Measurements from ENCODE around the gene EMILIN1. TPM values are rescaled to one million over a fixed set of nuclear protein-coding genes. Genes with fewer than 3 reads are reported as not detected.

Gene EMILIN1
- total RNA-seq, 6 experiments from 2014 or later = 144 to 208 (median 183) TPM

DNA sequence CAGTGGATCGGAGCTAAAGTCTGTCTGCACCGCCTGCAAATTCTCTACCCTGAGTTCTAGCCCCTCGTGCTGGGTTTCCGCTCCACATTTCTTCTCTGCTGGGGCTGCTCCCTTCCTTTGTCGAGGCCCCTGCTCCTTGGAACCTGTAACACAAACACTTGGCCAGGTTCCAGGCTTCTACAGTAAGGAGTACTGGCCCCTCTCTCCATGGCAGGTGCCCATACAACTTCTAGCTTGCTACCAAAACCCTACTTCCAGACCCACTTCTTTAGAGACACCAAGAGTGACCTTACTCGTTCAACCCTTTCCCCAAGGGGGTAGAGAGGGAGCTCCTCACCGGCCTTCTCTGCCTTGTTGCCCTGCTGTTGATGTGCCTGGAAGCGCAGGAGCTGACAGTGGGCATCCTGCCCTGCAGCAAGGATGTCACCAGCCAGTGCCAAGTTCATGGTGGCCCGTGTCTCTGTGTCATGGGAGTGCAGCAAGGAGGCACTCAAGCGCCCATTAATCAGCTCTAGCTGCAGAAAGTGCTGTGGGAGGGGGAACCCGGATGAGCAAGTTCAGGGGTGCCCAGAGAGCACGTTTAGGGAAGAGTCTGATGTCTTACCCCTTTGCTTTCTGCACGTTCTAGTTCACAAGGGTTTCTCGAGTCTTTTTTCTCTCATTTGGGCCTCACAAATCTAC is 54.9 kb downstream of the EMILIN1 start:
- peaks cover 13% of the 10 kb centered on the region for H3K4me1 Mint-ChIP-seq (ENCODE audit: low read depth)
- no peaks in the 10 kb centered on the region for H3K9me3 Mint-ChIP-seq
- H3K27me3 Mint-ChIP-seq (ENCODE audit: insufficient read depth) = peaks cover 2% of the 10 kb centered on the region
- peak overlapping the region; percentile 57; the same call in 1 of the 2 replicates for H3K27ac Mint-ChIP-seq
- peak overlapping the region; percentile 93 for H3K4me3 Mint-ChIP-seq
- peaks cover 7% of the 10 kb centered on the region; the same call in 1 of the 2 replicates for H3K36me3 Mint-ChIP-seq (ENCODE audit: low read depth)
- DNase-seq = no peak
- TF ChIP-seq, protein P1, sequence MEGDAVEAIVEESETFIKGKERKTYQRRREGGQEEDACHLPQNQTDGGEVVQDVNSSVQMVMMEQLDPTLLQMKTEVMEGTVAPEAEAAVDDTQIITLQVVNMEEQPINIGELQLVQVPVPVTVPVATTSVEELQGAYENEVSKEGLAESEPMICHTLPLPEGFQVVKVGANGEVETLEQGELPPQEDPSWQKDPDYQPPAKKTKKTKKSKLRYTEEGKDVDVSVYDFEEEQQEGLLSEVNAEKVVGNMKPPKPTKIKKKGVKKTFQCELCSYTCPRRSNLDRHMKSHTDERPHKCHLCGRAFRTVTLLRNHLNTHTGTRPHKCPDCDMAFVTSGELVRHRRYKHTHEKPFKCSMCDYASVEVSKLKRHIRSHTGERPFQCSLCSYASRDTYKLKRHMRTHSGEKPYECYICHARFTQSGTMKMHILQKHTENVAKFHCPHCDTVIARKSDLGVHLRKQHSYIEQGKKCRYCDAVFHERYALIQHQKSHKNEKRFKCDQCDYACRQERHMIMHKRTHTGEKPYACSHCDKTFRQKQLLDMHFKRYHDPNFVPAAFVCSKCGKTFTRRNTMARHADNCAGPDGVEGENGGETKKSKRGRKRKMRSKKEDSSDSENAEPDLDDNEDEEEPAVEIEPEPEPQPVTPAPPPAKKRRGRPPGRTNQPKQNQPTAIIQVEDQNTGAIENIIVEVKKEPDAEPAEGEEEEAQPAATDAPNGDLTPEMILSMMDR (IDR thresholded peaks at IDR 0.05) = no peak

DNA sequence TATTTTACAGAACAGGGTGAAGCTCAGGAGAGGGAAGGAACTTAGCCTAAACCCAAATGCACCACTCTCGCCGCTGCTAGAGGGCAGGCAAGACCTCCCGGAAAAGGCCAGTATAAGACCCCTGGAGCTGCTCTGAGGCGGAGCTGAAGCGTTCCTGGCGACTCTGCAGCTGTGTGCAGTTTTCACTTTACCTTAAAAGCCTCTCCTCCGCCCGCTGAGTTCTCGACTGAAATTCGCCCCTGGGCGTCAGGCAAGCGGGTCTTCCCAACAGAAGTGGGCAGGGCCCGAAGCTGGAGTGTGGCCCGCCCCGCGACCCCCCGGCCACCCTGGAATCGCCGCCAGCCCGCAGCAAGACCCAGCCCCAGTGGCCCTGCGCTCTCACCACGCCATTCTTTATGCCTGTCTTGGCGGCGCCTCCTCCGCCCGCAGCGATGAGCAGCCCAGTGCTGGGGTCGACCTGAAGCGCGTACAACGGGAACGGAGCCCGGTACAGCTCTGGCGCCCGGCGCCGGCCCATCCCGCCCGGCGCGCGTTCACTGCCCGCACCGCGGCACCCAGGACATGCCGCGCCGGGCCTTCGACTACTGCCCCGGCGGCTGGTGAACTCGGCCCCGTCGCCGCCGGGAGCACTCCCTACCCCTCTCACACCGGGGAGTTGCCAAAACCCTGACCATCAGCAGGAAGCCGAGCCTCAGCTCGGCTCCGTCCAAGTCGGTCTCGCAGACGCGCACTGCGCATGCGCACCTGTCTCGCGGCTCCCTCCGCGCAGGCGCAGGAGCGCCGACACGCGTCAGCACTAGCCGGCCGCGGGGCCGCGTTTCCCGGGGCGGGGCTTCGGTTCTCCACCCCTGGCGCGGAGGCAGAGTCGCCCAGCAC is 55.7 kb downstream of the EMILIN1 start, which contains the start of gene PREB:
TSS of gene PREB (minus strand) at position 732 of the 876 bp plus-strand sequence. CDS start at position 517, 215 bp downstream.
- peak within 1 kb of the TSS; percentile 88 for H3K27ac Mint-ChIP-seq

DNA sequence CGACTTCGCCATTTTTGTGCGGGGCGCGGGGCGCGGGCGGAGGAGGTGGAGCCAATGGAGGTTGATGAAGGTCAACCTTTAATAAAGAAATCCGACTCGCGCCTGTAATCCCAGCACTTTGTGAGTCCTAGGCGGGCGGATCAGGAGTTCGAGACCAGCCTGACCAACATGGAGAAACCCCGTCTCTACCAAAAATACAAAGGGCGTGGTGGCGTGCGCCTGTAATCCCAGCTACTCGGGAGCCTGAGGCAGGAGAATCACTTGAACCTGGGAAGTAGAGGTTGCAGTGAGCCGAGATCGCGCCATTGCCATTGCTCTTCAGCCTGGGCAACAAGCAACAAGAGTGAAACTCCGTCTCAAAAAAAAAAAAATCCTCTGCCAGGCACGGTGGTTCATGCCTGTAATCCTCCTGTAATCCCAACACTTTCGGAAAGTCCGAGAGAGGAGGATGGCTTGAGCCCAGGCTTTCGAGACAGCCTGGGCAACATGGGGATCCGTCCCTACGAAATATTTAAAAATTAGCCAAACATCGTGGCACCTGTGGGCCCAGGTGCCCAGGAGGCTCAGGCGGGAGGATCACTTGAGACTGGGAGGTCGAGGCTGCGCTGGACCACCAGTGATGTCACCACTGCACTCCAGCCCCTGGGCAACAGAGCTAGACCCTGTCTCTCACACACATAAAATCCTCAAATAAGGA is 56.5 kb downstream of the EMILIN1 start:
- peak overlapping the region; percentile 93 for H3K4me3 Mint-ChIP-seq
- H3K27me3 Mint-ChIP-seq (ENCODE audit: insufficient read depth) = peaks cover 9% of the 10 kb centered on the region
- peaks cover 13% of the 10 kb centered on the region for H3K4me1 Mint-ChIP-seq (ENCODE audit: low read depth)
- TF ChIP-seq, protein P1 (IDR thresholded peaks at IDR 0.05) = no peak
- peaks cover 7% of the 10 kb centered on the region; the same call in 1 of the 2 replicates for H3K36me3 Mint-ChIP-seq (ENCODE audit: low read depth)
- no peaks in the 10 kb centered on the region for H3K9me3 Mint-ChIP-seq
- DNase-seq = no peak
- no peak overlapping the region for H3K27ac Mint-ChIP-seq

More for the DNA sequence above, 55.7 kb downstream of the EMILIN1 start, which contains the start of gene PREB:
- H3K4me3 Mint-ChIP-seq = peak within 1 kb of the TSS; percentile 93
- TF ChIP-seq, protein P1 (IDR thresholded peaks at IDR 0.05) = peak; percentile 46
- H3K27me3 Mint-ChIP-seq (ENCODE audit: insufficient read depth) = peaks cover 5% of the 10 kb centered on the region
- H3K9me3 Mint-ChIP-seq = no peaks in the 10 kb centered on the region
- peak; percentile 92 for DNase-seq
- H3K36me3 Mint-ChIP-seq (ENCODE audit: low read depth) = peaks cover 7% of the 10 kb centered on the region; the same call in 1 of the 2 replicates
- H3K4me1 Mint-ChIP-seq (ENCODE audit: low read depth) = peaks cover 13% of the 10 kb centered on the region

DNA sequence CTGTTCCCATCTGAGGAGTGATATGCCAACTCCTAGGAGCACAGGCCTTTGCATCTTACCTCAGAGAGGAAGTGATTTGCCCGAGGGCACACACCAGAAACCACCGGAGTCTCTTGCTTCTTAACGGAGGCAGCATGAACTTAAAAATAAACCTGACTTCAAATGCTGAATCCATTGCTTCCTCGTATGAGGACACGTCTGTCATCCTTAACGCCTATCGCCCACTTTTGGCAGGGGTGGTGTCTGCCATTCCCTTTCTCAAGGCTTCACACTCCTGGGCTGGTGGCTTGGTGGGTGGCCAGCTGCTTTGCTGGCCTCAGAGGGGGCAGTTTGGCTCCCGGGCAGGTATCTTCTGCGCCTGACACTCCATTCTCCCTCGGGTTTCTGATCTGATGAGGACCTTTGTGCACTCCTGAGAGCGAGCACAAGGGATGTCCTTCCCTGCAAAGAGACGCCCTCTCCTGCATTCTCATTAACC is 57.1 kb downstream of the EMILIN1 start:
- H3K36me3 Mint-ChIP-seq (ENCODE audit: low read depth) = peaks cover 7% of the 10 kb centered on the region; the same call in 1 of the 2 replicates
- peaks cover 13% of the 10 kb centered on the region for H3K4me1 Mint-ChIP-seq (ENCODE audit: low read depth)
- DNase-seq = no peak
- no peak overlapping the region for H3K27ac Mint-ChIP-seq
- peak overlapping the region; percentile 52 for H3K4me3 Mint-ChIP-seq
- H3K9me3 Mint-ChIP-seq = no peaks in the 10 kb centered on the region
- TF ChIP-seq, protein P1 (IDR thresholded peaks at IDR 0.05) = no peak
- H3K27me3 Mint-ChIP-seq (ENCODE audit: insufficient read depth) = peaks cover 9% of the 10 kb centered on the region

Other genes starting within 250 kb of the EMILIN1 start
- not detected for gene DPYSL5, start 230.5 kb upstream of the EMILIN1 start, total RNA-seq (2021; fragmentation: NEBNext Ultra II Directional; extraction: Animal tissue kit (Norgen Biotek cat#: 25700))
- 10 to 100 TPM; 17.0 to 20.4 (median 17.7) TPM for gene MAPRE3, start 108.0 kb upstream of the EMILIN1 start, total RNA-seq (2021; fragmentation: NEBNext Ultra II Directional; extraction: Animal tissue kit (Norgen Biotek cat#: 25700))
- gene TMEM214, start 45.6 kb upstream of the EMILIN1 start, total RNA-seq (2021; fragmentation: NEBNext Ultra II Directional; extraction: Animal tissue kit (Norgen Biotek cat#: 25700)) = 100 to 1,000 TPM; 119 to 162 (median 144) TPM
- 10 to 100 TPM; 23.5 to 31.4 (median 28.6) TPM for gene AGBL5, start 26.9 kb upstream of the EMILIN1 start, total RNA-seq (2021; fragmentation: NEBNext Ultra II Directional; extraction: Animal tissue kit (Norgen Biotek cat#: 25700))
- gene OST4, start 7.0 kb upstream of the EMILIN1 start, total RNA-seq (2021; fragmentation: NEBNext Ultra II Directional; extraction: Animal tissue kit (Norgen Biotek cat#: 25700)) = 100 to 1,000 TPM; 500 to 565 (median 548) TPM
- 1 to 10 TPM; 1.0 to 1.7 (median 1.6) TPM for gene KHK, start 8.2 kb downstream of the EMILIN1 start, total RNA-seq (2021; fragmentation: NEBNext Ultra II Directional; extraction: Animal tissue kit (Norgen Biotek cat#: 25700))
- gene CGREF1, start 40.5 kb downstream of the EMILIN1 start, total RNA-seq (2021; fragmentation: NEBNext Ultra II Directional; extraction: Animal tissue kit (Norgen Biotek cat#: 25700)) = under 1 TPM in 1 of 6 experiments, not detected in 5; 0.12 TPM
- not detected for gene ABHD1, start 45.2 kb downstream of the EMILIN1 start, total RNA-seq (2021; fragmentation: NEBNext Ultra II Directional; extraction: Animal tissue kit (Norgen Biotek cat#: 25700))
- 10 to 100 TPM; 43.4 to 50.7 (median 46.4) TPM for gene PREB, start 56.0 kb downstream of the EMILIN1 start, total RNA-seq (2021; fragmentation: NEBNext Ultra II Directional; extraction: Animal tissue kit (Norgen Biotek cat#: 25700))
- not detected for gene PRR30, start 60.8 kb downstream of the EMILIN1 start, total RNA-seq (2021; fragmentation: NEBNext Ultra II Directional; extraction: Animal tissue kit (Norgen Biotek cat#: 25700))
- not detected for gene TCF23, start 70.4 kb downstream of the EMILIN1 start, total RNA-seq (2021; fragmentation: NEBNext Ultra II Directional; extraction: Animal tissue kit (Norgen Biotek cat#: 25700))
- gene ATRAID, start 133.4 kb downstream of the EMILIN1 start, total RNA-seq (2021; fragmentation: NEBNext Ultra II Directional; extraction: Animal tissue kit (Norgen Biotek cat#: 25700)) = 100 to 1,000 TPM in 5 of 6 experiments, 10 to 100 TPM in 1; 98.8 to 123 (median 116) TPM
- gene SLC5A6, start 133.7 kb downstream of the EMILIN1 start, total RNA-seq (2021; fragmentation: NEBNext Ultra II Directional; extraction: Animal tissue kit (Norgen Biotek cat#: 25700)) = 10 to 100 TPM; 23.6 to 32.6 (median 25.5) TPM
- gene CAD, start 138.8 kb downstream of the EMILIN1 start, total RNA-seq (2021; fragmentation: NEBNext Ultra II Directional; extraction: Animal tissue kit (Norgen Biotek cat#: 25700)) = 10 to 100 TPM; 38.3 to 46.9 (median 42.8) TPM
- gene SLC30A3, start 184.4 kb downstream of the EMILIN1 start, total RNA-seq (2021; fragmentation: NEBNext Ultra II Directional; extraction: Animal tissue kit (Norgen Biotek cat#: 25700)) = not detected
- not detected for gene DNAJC5G, start 196.8 kb downstream of the EMILIN1 start, total RNA-seq (2021; fragmentation: NEBNext Ultra II Directional; extraction: Animal tissue kit (Norgen Biotek cat#: 25700))
- gene TRIM54, start 203.8 kb downstream of the EMILIN1 start, total RNA-seq (2021; fragmentation: NEBNext Ultra II Directional; extraction: Animal tissue kit (Norgen Biotek cat#: 25700)) = not detected
- gene UCN, start 229.8 kb downstream of the EMILIN1 start, total RNA-seq (2021; fragmentation: NEBNext Ultra II Directional; extraction: Animal tissue kit (Norgen Biotek cat#: 25700)) = under 1 TPM; 0.46 to 0.88 (median 0.73) TPM
- gene MPV17, start 244.5 kb downstream of the EMILIN1 start, total RNA-seq (2021; fragmentation: NEBNext Ultra II Directional; extraction: Animal tissue kit (Norgen Biotek cat#: 25700)) = 10 to 100 TPM; 72.5 to 89.8 (median 83.5) TPM